Amniotic epithelial cell (primary cell): ENCODE measurements around the gene NEDD4.
"Not testable (repeated sequence)": the region's sequence is repeated elsewhere in the genome, so short reads cannot be mapped to it uniquely, and the experiment has no call there.

ENCODE experiments used
- DNase-seq: peaks from one replicate; pipeline ENCODE4 v3.0.0-alpha.2; 2010; ENCODE audit warnings: low read depth

The NEDD4 gene

GRCh38 chr15:55824857-55825613, 168.4 kb downstream of the NEDD4 start:
- DNase-seq = no peak

- peak; percentile 37 for DNase-seq
These were observed 169.6 kb downstream of the NEDD4 start for GRCh38 chr15:55823699-55824340.

DNA sequence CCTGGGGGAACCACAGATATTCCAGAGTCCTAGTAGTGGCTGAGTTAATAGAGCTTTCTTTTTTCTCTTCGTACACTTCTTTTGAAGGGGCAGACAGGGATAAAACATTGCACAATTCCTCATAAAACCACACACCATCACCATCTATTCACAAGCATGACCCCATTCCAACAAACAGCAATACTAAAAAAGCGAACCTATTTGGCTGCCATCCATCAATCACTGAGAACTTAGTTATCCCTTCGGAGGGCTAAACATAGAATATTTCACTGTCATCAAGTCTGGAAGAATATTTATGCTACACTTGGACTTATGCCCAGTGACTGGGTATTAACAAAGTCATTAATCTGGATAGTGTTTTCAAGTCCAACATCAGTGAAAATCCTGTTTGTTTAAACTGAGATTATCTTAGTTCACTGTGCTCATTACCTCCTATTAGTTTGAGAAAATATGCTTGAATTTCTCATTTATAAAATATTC, 170.2 kb downstream of the NEDD4 start:
- DNase-seq = peak; percentile 99

- DNase-seq = not testable (repeated sequence)
These were observed 171.7 kb downstream of the NEDD4 start for GRCh38 chr15:55821740-55822139.

- DNase-seq = no peak
These were observed 173.4 kb downstream of the NEDD4 start for GRCh38 chr15:55820043-55820442.

- DNase-seq = no peak
These were observed 173.9 kb downstream of the NEDD4 start for GRCh38 chr15:55819397-55820034.

GRCh38 chr15:55816017-55816416, 177.4 kb downstream of the NEDD4 start:
- DNase-seq = peak; percentile 19

DNA sequence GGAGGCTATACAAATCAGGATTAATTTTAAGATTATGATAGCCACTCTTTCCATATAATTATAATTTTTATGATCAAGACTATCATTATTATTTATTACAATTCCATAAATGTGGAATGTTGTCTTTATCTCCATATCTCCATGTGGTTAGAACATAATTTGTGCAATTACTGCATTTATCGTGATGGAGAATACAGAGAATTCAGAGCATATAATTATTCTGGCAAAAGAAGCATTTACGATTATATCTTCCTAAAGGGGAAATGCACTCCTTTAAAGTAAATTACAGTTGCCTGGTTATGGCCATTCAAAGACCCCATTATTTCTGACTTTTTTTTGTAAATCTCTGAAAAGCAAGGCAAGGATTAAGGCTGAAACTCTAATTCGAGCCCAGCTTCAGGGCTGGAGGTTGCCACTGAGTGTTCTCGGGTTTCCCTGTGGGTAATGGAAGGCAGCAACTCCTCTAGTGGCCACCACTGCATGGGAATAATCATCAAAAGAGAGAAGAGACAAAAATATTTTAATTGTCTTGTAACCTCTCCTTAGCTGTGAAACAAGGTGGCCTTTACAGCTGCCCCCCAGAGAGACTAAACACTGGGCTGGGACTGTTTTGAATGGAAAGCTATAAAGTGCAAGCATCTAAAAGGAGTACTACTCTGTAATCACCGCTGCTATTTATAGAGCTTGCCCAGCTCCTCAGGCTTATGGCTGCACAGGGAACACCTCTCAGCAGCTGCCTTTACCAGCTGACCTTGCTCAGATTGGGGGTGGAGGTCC, 190.6 kb downstream of the NEDD4 start:
- DNase-seq = no peak

DNA sequence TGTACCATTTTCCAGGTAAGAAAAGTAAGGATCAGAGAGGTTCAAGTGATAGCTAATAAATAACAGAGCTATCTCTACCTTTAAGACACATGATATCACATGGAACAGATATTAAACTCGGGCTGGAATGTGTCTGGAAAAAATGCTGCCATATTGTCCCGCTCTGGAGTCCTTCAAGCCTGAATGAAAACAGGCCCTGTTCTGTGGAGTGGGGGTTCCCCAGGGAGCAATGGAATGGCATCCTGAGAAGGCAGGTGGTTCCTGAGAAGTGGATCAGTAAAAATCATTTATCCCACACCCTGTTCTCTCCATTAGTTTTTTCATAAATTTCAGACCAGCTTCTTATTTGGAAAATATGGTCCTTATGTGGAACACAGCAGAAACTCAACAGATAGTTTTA, 193.2 kb downstream of the NEDD4 start:
- DNase-seq = no peak

DNA sequence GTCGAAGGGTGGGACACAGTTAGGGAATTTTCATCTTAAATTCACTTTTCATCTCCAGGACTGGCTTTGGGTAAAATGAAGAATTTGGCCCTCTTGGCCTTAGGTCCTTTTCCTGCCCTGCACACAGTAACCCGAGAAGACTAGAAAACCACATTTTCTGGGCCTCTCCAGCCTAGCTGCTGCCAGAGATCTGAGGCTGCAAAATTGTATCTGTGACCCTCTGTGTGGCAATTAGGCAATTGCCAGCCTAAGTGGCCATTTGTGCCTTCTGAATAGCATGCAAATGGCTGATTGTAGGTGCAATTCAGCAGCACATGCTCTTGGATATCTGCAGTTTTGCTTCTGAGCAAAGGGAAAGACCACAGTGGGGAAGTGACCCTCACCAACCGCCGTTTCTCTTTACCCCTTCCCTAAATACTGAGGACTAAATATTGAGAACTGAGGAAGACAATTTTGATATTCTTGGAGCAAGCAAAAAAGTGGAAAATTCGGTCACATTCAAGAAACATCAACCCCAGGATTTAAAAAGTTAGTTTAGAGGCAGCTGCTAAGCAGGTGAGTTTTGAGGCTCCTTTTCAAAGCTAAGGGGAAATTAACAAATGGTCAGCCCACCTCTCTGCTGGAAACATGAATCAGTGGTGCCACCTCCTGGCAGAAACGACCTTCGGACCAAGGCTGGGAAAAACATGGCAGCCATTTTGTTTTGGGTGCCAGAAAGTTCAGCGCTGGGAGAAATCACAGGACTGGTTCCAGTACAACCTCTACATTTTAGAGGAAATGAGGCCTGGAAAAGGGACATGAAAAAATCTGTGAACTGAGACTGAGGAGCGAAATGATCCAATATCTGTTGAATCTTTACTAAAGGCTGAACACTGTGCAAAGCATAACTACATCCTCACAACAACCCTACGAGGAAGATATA, 193.9 kb downstream of the NEDD4 start:
- peak; percentile 59 for DNase-seq

DNA sequence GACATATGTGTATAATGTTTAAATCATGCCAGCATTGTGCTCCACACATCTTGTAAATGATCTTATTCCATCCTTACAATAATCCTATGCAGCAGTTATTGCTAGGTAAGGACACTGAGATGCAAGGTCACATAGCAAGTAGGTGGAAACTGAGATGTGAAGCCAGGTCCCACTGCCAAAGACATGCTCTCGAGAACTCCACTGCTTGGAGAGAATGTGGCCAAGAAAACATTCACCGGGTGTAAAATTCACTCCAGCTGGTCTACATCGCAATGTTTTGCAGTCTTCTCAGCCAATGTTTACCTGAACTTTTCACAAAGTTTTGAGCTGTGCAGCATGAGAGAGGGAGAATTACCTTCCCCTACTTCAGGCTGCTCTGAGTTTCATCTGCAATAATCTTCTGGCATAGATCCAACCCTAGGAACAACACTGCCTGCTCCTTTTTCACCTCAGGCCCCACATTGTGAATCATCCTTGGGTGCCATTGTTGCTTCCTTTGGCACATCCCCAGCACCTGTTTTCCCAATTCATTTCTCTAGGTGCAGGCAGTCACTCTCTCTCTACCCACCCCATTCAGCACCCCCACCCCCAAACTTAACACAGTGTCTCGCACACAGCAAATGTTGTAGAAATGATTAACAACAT, 197.0 kb downstream of the NEDD4 start:
- peak; percentile 37 for DNase-seq

- no peak for DNase-seq
These were observed 198.4 kb downstream of the NEDD4 start for GRCh38 chr15:55795031-55795430.

DNA sequence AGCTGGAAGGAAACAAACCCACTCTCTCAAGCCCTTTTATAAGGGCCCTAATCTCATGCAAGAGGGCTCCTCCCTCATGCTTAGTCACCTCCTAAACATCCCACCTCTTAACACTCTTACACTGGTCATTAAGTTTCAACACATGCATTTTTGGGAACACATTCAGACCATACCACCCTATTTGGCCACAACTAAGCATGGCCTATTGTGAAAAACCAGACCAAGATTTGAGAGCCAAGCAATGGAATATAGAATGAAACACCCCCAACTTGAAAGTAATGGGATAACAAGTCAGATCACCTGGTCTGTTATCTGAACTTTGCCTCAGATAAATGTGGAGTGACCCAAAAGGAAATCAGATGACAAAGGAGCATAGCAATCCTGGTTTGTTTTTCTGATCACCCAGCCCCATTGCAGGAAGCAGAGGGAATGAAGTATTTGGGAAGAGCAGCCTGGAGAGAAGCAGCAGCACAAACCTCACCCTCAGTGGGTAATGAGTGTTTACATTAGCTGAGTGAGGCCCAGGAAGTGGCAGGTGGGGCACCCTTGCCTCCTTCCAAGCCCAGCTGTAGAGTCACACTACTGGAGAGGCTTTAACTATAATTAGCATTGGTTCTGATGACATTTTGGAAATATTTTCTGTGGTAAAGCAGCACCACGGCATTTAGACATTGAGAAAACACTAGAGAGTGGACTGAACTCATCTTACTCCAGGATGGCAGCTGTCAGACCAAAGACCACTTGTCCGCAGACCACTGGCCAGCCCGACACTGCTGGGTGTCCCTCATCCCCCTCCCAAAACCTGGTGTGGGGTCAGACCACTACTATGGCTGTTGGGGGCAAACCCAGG, 201.6 kb downstream of the NEDD4 start:
- peak; percentile 88 for DNase-seq

DNA sequence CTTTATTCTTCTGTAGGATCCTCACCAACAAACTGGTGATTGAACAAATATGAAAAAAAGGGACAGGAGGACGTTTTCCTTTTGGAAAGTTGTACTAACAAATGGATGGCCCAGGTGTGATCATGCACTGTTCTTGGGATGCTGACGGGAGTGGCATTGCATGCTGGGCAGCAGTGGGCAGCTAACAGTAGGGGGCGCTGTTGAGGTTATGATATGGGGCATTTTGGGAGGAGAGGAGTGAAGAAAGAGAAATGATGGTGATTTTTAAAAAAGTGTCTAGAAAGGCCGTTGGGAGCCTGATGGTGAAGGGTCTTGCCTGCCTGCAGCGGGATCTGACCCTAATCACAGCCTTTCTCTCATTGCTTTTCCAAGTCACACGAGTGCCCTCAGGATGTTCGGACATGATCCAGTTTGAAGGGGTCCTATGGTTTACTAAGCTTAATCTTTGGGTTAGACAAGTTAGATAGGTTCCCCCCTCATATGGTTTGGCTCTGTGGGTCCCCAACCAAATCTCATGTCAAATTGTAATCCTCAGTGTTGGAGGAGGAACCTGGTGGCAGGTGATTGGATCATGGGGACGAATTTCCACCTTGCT, 204.2 kb downstream of the NEDD4 start:
- no peak for DNase-seq

DNA sequence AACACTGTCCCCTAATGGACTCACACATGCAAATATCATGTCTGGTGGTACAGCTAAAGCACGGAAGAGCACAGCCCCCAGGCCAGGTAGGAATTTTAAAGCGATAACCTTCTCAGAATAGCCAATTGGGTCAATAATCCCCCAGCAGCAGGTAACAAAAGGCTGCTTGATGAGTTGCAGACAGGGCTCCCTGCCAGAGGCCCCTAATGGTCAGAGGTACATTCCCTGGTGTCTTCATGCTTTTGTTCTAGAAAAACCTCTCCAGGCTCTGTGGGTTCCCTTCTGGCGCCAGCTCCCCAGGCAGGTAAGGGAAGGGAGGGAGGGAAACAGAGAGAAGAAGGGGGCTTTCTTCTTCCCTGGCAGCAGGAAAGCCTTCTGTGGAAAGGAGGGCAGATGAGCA, 207.1 kb downstream of the NEDD4 start:
- no peak for DNase-seq

DNA sequence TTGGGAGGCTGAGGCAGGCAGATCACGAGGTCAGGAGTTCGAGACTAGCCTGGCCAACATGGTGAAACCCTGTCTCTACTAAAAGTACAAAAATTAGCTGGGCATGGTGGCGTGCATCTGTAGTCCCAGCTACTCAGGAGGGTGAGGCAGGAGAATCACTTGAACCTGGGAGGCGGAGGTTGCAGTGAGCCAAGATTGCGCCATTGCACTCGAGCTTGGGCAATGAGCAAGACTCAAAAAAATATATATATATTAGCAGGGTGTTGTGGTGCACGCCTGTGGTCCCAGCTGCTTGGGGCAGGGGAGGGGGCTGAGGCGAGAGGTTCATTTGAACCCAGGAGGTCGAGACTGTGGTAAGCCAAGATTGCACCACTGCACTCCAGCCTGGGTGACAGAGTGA, 207.8 kb downstream of the NEDD4 start:
- DNase-seq = peak; percentile 26

DNA sequence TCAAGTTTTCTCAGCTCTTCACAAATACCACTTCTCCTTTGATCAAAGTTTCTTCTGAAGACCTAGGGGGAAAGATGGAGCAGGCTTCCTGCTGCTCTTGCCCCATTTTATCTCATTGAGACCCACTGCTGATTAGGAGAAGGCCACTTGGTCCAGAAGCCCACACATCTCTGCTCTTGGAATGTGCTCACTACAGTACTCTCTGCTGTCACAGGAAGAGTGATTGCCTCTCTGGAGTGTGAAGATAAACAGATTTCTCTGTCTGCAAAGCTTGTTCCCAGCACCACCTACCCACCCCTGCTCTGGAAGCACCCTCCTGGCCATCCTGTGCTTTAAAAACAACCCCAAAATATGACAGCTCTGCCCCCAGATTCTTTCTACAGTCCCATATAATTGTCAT, 209.1 kb downstream of the NEDD4 start:
- peak; percentile 69 for DNase-seq

DNA sequence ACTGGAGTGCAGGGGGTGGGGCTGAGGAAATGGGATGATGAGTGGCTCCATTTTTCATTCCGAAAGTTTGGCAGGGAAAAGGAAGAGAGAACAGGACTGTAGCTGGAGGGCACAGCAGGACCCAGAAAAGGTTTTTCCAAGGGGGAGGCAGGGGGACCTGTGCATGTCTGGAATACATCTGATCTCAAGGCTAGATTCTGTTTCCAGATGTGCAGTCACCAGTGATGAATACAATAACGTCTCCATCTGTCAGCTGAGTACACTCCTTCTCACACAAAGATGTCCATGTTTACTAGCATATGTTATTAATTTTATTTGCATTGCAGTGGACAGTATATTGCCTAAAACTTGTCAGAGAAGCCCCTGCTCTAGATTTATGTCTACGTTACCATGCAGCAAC, 210.5 kb downstream of the NEDD4 start:
- DNase-seq = no peak

DNA sequence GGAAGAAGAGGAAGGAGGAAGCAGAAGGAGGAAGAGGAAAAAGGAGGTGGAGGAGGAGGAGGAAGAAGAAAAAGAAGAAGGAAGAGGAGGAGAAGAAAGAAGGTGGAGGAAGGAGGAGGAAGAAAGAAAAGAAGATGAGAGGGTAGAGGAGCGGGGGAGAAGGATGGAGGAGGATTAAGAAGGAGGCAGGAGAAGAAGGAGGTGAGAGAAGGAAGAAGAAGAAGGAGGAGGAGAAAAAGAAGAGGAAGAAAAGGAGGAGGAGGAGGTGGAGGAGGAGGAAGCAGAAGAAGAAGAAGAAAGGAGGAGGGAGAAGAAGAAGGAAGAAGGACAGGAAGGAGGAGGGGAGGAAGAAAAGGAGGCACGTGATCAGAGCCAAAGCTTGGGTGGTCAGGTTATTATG, 213.1 kb downstream of the NEDD4 start:
- no peak for DNase-seq
